Esophagus muscularis mucosa (tissue), 4 donors: ENCODE results near the gene ATG4C. TPM values are rescaled to one million over a fixed set of nuclear protein-coding genes. Genes with fewer than 3 reads are reported as not detected.
"Not testable (repeated sequence)": the region's sequence is repeated elsewhere in the genome, so short reads cannot be mapped to it uniquely, and the experiment has no call there.

ENCODE experiments used
- DNase-seq: peaks from one replicate; pipeline ENCODE4 v3.0.0-alpha.2; 2017; ENCODE audit errors: extremely low spot score
- H3K27ac ChIP-seq, 4 donors: fragments of 200-600 bp; sonication (generic); replicated peaks in 1 of 4; 1 replicate in 3 of 4; 2 replicates in 1 of 4; pipeline ENCODE4 v1.5.1; 2016 to 2019; ENCODE audit warnings: mild to moderate bottlenecking in 1 of 4
- H3K27me3 ChIP-seq, 4 donors: fragments of 200-600 bp; sonication (generic); one replicate each; pipeline versions ENCODE4 v1.5.1 to v1.6.0; 2016 to 2019
- H3K36me3 ChIP-seq, 4 donors: fragments of 200-600 bp; sonication (generic); one replicate each; pipeline ENCODE4 v1.5.1; 2016 to 2019
- H3K4me1 ChIP-seq, 4 donors: fragments of 200-600 bp; sonication (generic); one replicate each; pipeline ENCODE4 v1.5.1; 2016 to 2019
- H3K4me3 ChIP-seq, 4 donors: fragments of 200-600 bp; sonication (generic); 1 replicate in 2 of 4; 2 replicates in 2 of 4; pipeline ENCODE4 v1.5.1; 2016 to 2019; ENCODE audit warnings: mild to moderate bottlenecking in 4 of 4, moderate library complexity in 1 of 4
- H3K9me3 ChIP-seq, 4 donors: fragments of 200-600 bp; sonication (generic); 1 replicate in 3 of 4; 2 replicates in 1 of 4; pipeline ENCODE4 v1.5.1; 2016 to 2019
- CTCF ChIP-seq, 3 experiments: fragments of 200-600 bp in 2 of 3; fragments of 450-650 bp in 1 of 3; sonication (generic) in 2 of 3; IDR thresholded peaks; one replicate each; pipeline ENCODE4 v1.5.1; 2017 to 2019; ENCODE audit warnings: antibody characterized with exemption in 3 of 3, mild to moderate bottlenecking in 2 of 3, moderate library complexity in 1 of 3
- EP300 ChIP-seq: sonication (generic); formaldehyde crosslinking; IDR thresholded peaks from one replicate; pipeline ENCODE4 v1.6.1; 2017; ENCODE audit warnings: antibody characterized with exemption
- POLR2A ChIP-seq: fragments of 450-650 bp; IDR thresholded peaks from one replicate; pipeline ENCODE4 v1.6.1; 2017; ENCODE audit warnings: antibody characterized with exemption, moderate library complexity, mild to moderate bottlenecking, low read depth
- POLR2AphosphoS5 ChIP-seq, 2 donors: sonication (generic); formaldehyde crosslinking; IDR thresholded peaks; one replicate each; pipeline ENCODE4 v1.6.1; 2017; ENCODE audit warnings: antibody characterized with exemption in 2 of 2
- WGBS: methylation state at CpG from one replicate; pipeline ENCODE4 v1.1.5; 2018; 5-methylcytosine and 5-hydroxymethylcytosine counted together
- intact Hi-C: fragments of 100-400 bp; cut with DNase I; formaldehyde crosslinking; loops from one replicate; pipeline ENCODE4 v1.15.1; 2023
- total RNA-seq, 4 donors: library from RNA; depleted of rRNA; stranded (reverse); fragments of >200 nt; gene quantifications; one replicate each; pipeline versions ENCODE4 v1.1.0 to v1.2.1, GENCODE V29; 2016

The ATG4C gene
- total RNA-seq, 4 donors from 2014 or later, result 5.0 to 12.5 (median 8.3) TPM

GRCh38 chr1:62778208-62778607, 5.7 kb upstream of the ATG4C start:
- Histone ChIP-seq H3K4me1 (peaks cover 0 to 4% (median 3%) of the 10 kb centered on the region in 4 donors), H3K9me3 (no peaks in the 10 kb centered on the region), H3K27me3 (no peaks in the 10 kb centered on the region), H3K27ac (no peak overlapping the region), H3K4me3 (no peak overlapping the region), H3K36me3 (no peaks in the 10 kb centered on the region)
- TF ChIP-seq POLR2A (no peak), CTCF (IDR thresholded peaks at IDR 0.05) (no peak), EP300 (no peak), POLR2AphosphoS5 (IDR thresholded peaks at IDR 0.05) (no peak)
- WGBS, result 86% methylated on average over 2 of the region's 2 CpGs
- intact Hi-C loops, result no loop called here
- DNase-seq, result no peak

GRCh38 chr1:62781841-62782543, 1.9 kb upstream of the ATG4C start:
- Histone ChIP-seq H3K27ac (no peak overlapping the region), H3K9me3 (no peaks in the 10 kb centered on the region), H3K36me3 (no peaks in the 10 kb centered on the region), H3K27me3 (no peaks in the 10 kb centered on the region), H3K4me3 (no peak overlapping the region), H3K4me1 (peaks cover 10 to 22% (median 19%) of the 10 kb centered on the region in 4 donors)
- intact Hi-C loops, result loop anchor here (5.0 kb wide), 1 partner anchor 345 kb away; the partner anchor contains the start of gene USP1
- WGBS, result 82% methylated on average over 3 of the region's 3 CpGs
- TF ChIP-seq POLR2AphosphoS5 (IDR thresholded peaks at IDR 0.05) (no peak), POLR2A (no peak), CTCF (IDR thresholded peaks at IDR 0.05) (no peak), EP300 (no peak)
- DNase-seq, result no peak

GRCh38 chr1:62782544-62783212, 1.3 kb upstream of the ATG4C start:
- Histone ChIP-seq H3K4me3 (peak overlapping the region in 3 of 4 donors; percentile 66 to 82 (median 80)), H3K4me1 (peaks cover 10 to 22% (median 19%) of the 10 kb centered on the region in 4 donors)
- intact Hi-C loops, result loop anchor here (5.0 kb wide), 1 partner anchor 345 kb away; the partner anchor contains the start of gene USP1
- H3K27ac ChIP-seq, H3K9me3 ChIP-seq, DNase-seq, H3K36me3 ChIP-seq, H3K27me3 ChIP-seq: not testable (repeated sequence)
- WGBS, result 91% methylated on average over 23 of the region's 23 CpGs

- H3K36me3 ChIP-seq, result no peaks in the 10 kb centered on the region
- intact Hi-C loops, result loop anchor here (5.0 kb wide), 1 partner anchor 347 kb away; the partner anchor contains the start of gene USP1
- peak overlapping the region; percentile 89 to 93 (median 92) for H3K27ac ChIP-seq
- H3K4me3 ChIP-seq, result peak overlapping the region; percentile 66 to 87 (median 81)
- no peak for DNase-seq
- 16% methylated on average over 12 of the region's 12 CpGs for WGBS
- H3K27me3 ChIP-seq, result no peaks in the 10 kb centered on the region
- peaks cover 10 to 22% (median 19%) of the 10 kb centered on the region in 4 donors for H3K4me1 ChIP-seq
- no peaks in the 10 kb centered on the region for H3K9me3 ChIP-seq
- TF ChIP-seq POLR2A (no peak), EP300 (no peak), CTCF (IDR thresholded peaks at IDR 0.05) (peak in 2 of 3 experiments; percentile 10 to 23)
Measured at GRCh38 chr1:62784509-62785365, 805 bp downstream of the ATG4C start.

GRCh38 chr1:62790716-62791115, 6.8 kb downstream of the ATG4C start:
- Histone ChIP-seq H3K27me3 (no peaks in the 10 kb centered on the region), H3K4me3 (no peak overlapping the region), H3K9me3 (no peaks in the 10 kb centered on the region), H3K4me1 (peaks cover 0 to 6% (median 2%) of the 10 kb centered on the region in 4 donors), H3K27ac (no peak overlapping the region), H3K36me3 (peaks cover 0 to 4% (median 0%) of the 10 kb centered on the region in 4 donors)
- TF ChIP-seq POLR2AphosphoS5 (IDR thresholded peaks at IDR 0.05), result no peak
- no peak for DNase-seq
- intact Hi-C loops, result no loop called here
